ENCODE results near the gene SUPT3H.
"Not testable (repeated sequence)": the region's sequence is repeated elsewhere in the genome, so short reads cannot be mapped to it uniquely, and the experiment has no call there.

The SUPT3H gene

GRCh38 chr6:45104429-45104828, 273.3 kb downstream of the SUPT3H start:
- DNase-seq = no peak

DNA sequence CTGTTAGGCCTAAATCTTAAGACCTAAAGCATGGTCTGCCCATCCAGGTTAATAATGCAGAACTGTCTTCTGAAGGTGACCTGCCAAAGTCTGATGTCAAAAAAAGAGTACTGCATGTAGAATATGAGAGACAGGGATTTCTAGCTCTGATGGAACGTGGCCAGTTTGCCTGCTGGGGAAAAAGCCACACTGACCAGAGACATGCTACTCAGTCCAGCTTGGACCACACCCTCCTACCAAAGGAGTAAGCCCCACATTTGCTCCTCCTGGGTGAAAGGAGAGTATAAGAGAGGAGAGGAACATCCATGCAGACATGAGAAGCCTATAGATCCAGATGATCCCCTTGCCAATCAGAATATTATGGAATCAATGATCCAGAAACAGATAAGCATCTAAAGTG, 279.5 kb downstream of the SUPT3H start:
- no peak for DNase-seq

- DNase-seq = no peak
Measured at GRCh38 chr6:45094831-45095230, 282.9 kb downstream of the SUPT3H start.

GRCh38 chr6:45092135-45092534, 285.6 kb downstream of the SUPT3H start:
- no peak for DNase-seq

DNA sequence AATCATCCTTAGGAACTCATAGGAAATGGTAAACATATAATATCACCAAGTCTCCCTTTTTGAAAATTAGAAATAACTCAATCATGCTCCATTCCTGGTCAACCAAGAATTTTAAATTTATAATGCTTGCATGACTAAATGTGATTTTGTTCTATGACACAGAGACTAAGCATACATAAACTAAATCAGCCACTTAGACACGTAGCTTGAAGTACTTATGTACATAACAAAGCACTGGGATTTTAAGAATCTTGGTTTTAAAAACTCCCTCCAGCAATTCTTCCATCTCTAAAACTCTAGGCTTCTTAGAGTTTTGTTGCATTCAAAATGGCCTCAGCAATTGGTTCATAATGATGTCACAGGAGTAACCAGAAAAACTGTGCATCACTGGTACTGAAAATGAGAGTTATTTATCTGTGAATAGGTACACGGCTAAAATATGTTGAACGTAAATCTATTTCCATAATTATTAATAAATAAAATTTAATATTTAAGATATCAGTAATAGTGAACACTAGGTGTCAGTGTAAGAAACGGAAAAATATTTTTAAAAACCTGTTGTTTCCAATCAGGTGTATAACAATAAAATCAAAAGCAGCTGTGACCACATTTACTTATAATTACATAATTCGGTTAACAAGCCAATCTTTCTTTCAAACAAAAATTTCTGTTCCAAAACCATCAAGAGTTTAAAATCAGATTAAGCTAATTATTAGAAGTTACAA, 291.2 kb downstream of the SUPT3H start:
- DNase-seq = no peak

DNA sequence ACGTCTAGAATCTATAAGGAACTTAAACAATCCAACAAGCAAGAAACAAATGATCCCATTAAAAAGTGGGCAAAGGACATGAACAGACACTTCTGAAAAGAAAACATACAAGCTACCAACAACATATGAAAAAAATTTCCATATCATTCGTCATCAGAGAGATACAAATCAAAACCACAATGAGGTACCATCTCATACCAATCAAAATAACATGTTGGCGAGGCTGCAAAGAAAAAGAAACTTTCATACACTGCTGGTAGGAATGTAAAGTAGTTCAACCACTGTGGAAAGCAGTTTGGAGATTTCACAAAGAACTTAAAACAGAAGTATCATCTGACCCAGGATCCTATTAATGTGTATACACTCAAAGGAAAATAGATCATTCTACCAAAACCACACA, 293.5 kb downstream of the SUPT3H start:
- DNase-seq = no peak

DNA sequence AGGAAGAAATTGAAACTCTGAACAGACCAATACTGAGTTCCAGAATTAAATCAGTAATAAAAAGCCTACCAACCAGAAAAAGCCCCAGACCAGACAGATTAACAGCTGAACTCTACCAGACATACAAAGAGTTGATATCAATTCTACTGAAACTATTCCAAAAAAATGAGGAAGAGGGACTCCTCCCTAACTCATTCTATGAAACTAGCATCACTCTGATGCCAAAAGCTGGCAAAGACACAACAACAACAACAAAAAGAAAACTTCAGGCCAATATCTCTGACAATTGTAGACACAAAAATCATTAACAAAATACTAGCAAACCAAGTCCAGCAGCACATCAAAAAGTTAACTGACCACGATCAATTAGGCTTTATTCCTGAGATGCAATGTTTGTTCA, 295.6 kb downstream of the SUPT3H start:
- no peak for DNase-seq

- DNase-seq = no peak
Measured at GRCh38 chr6:45081634-45082033, 296.1 kb downstream of the SUPT3H start.

- DNase-seq = no peak
Measured at GRCh38 chr6:45078432-45078831, 299.3 kb downstream of the SUPT3H start.

GRCh38 chr6:45076217-45076930, 301.4 kb downstream of the SUPT3H start:
- DNase-seq = no peak

GRCh38 chr6:45075246-45075645, 302.5 kb downstream of the SUPT3H start:
- DNase-seq = no peak

GRCh38 chr6:45074439-45074838, 303.3 kb downstream of the SUPT3H start:
- no peak for DNase-seq

DNA sequence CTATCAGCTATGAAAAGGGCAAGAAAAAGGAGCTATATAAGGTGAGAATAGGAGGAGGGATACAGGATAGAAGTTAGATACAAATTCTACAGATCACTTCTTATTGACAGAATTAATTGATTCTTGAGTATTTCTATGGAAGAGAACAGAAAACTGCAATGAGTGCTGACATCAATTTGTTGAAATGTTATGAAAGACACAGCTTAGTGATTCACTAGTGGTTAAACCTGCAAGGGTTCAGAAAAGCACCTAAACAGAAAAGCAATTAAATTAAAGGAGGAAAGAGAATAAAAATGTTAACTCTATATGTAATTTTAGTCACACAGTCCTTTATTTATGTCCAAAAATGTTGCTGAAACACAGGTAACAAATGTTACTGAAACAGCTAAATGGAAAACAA, 304.0 kb downstream of the SUPT3H start:
- DNase-seq = no peak

DNA sequence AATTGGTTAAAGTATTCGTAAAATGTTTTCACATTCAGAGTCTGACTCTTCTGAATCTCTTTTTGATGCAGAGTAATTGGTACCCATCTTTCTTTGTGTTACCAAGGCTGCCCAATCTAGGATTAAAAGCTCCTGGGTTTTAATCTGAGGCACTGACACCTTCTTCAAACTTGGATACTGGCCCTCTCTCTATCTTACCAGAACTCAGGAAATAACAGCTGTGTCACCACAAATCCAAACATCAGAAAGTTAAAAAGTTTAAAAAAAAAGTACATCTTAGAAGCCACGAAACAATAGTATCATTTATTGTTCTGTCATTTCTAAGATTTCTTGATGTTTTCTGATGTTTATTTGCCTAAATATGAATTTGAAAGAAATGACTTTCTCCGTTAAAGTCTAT, 305.1 kb downstream of the SUPT3H start:
- DNase-seq = no peak

DNA sequence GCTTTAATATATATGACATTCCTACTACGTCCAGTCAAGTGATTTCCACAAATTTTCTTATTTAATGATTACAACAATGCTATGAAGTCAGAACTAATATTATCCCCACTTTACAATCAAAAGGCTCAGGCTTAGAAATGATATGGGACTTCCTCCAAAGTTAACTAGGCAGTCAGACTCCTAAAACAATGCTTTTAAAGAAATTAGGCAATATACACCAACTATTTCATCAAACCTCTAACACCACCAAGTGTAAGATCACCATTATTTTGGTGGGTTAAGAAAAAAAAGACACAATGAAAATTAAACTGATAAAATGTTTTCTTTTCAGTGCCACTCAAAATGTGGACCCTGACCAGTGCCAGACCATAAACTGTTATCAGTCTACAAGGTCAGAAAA, 305.7 kb downstream of the SUPT3H start:
- no peak for DNase-seq

GRCh38 chr6:45069091-45069490, 308.6 kb downstream of the SUPT3H start:
- DNase-seq = no peak

- DNase-seq = not testable (repeated sequence)
Measured at GRCh38 chr6:45067446-45067845, 310.3 kb downstream of the SUPT3H start.

- peak; percentile 25 for DNase-seq
Measured at GRCh38 chr6:45062659-45063058, 315.1 kb downstream of the SUPT3H start.

DNA sequence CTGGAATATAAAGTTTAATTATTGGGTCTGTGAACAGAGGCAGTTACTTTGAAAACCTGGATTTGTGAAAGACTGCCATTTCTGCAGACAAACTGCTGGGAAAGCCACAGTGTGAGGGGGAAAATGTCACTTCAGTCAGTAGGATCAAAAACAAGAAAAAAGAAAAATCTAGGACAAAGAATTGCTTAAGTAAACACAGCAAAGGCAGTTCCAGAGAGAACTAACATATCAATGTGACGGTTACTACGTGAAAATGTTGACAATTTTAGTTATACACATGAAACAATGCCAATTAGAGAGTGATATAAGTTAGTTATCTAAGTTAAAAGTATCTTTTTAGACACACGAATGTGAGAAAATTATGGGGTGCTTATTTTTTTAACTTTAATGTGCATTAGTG, 320.0 kb downstream of the SUPT3H start:
- DNase-seq = no peak

- DNase-seq = no peak
Measured at GRCh38 chr6:45054610-45055009, 323.1 kb downstream of the SUPT3H start.

DNA sequence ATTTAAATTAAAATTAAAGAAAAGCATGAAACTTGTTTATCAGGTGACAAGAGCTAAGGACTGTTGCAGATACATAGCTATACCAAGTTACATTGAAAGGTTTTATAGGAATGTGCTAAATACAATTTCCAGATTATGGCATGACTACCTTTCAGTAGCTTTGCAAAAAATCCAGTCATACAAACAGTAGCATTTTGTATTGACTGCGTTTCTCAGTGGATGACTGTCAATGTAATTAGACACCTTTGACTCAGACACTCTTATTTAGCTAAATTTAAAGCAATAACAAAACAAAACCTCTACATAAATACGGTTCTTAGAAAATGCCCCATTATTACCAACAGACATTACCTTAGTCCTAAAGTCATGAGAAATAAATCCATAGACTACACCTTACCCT, 325.4 kb downstream of the SUPT3H start:
- no peak for DNase-seq

GRCh38 chr6:45049188-45049843, 328.4 kb downstream of the SUPT3H start:
- DNase-seq = no peak

GRCh38 chr6:45047573-45047972, 330.2 kb downstream of the SUPT3H start:
- DNase-seq = no peak

GRCh38 chr6:45045253-45045601, 332.5 kb downstream of the SUPT3H start:
- no peak for DNase-seq

Data from NCI-H2171 (cell line).